Occipital lobe (tissue), 2 donors: ENCODE measurements around the gene DPF3. TPM values are rescaled to one million over a fixed set of nuclear protein-coding genes. Genes with fewer than 3 reads are reported as not detected.

Experiments used
- DNase-seq: peaks from one replicate; lab custom pipeline; 2025; lab: John Stamatoyannopoulos, UW
- total RNA-seq: library from RNA; depleted of rRNA; stranded (reverse); fragments of >200 nt; gene quantifications from one replicate; pipeline ENCODE4 v1.2.3, GENCODE V29; 2014

Gene DPF3
- total RNA-seq, 1 donor from 2014 or later, result 5.3 TPM

DNA sequence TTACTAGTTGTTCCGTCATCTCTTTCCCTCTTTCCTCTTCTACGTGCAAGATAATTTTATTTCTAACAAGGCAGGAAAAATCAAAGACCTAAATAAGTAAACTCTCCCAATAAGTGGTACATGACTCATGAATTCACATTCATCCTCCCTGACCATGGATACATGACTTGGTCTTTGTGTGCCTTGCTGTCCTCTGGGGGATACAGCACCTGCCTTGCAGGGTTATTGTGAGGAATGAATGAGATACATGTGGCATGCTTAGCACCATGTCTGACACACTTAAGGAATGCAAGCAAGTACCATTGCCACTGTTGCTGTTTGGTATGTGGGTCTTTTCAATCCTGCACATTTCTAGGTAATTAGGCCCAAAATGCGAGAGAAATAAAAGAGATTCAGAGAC is 208.4 kb downstream of the DPF3 start:
- DNase-seq, result no peak

DNA sequence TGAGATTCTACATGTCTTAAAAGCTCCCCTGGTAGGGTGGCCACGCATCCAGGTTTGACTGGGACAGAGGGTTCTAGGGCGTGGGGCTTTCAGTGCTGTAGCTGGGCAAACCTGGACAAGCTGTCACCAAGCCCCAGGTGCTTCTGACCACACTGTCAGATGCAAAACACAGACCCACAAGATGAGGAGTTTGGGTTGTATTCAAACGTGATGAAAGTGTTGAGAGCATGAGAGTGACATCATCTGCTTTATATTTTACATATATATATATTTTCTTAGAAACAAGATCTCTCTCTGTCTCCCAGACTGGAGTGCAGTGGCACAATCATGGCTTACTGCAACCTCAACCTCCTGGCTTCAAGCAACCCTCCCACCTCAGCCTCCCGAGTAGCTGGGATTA is 210.1 kb downstream of the DPF3 start:
- DNase-seq, result no peak

DNA sequence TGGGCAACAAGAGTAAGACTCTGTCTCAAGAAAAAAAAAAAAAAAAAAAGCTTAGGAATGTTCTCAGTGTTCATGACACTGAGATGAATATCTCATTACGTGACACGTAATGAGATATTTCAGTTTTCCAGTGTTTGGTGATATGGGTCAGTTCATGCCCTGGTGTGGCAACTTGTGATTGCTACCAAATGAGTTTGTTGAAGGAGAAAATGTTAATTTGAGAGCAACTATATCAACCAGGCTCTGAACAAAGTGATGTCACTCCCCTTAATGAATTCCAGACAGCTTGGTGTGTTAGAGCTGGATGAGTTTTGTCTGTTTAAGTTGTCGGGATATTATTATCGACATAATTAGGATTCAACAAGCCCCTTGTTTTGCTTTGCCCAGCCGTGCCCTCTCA is 211.7 kb downstream of the DPF3 start:
- DNase-seq, result no peak

DNA sequence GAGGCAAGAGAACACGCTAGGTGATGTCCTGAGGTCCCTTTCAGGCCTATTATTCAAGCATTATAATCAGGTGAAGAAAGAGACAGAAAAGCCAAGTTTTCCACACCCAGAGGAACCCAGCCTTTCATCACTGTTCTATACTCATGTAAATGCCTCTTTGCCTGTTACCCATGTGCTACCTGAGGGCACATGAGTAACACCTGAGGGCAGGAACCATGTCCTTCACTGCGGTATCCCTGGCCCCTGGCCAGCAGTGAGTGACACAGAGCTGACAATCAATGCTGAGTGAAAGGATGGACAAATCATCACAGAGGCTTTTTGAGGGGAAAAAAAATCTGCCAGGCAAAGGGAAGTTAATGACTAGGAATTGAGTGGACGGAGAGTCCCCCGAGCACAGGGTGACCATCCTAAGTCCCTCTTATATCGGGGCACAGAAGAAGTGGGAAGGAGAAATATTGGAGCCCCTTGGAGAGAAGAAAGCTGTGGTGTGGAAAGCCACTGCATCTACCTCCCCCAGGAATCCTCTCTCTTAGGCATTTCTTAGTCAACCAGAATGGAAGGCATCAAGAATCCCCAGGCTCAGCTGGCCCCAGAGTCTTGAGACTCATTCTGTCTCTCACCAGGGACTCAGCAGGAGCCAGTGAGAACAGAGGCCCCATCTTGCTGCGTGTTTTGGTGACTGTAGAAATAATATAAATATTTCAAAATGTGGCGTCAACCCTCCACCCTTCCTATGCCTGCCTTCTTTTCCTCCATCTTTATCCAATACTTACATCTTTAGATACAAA is 212.9 kb downstream of the DPF3 start:
- no peak for DNase-seq

DNA sequence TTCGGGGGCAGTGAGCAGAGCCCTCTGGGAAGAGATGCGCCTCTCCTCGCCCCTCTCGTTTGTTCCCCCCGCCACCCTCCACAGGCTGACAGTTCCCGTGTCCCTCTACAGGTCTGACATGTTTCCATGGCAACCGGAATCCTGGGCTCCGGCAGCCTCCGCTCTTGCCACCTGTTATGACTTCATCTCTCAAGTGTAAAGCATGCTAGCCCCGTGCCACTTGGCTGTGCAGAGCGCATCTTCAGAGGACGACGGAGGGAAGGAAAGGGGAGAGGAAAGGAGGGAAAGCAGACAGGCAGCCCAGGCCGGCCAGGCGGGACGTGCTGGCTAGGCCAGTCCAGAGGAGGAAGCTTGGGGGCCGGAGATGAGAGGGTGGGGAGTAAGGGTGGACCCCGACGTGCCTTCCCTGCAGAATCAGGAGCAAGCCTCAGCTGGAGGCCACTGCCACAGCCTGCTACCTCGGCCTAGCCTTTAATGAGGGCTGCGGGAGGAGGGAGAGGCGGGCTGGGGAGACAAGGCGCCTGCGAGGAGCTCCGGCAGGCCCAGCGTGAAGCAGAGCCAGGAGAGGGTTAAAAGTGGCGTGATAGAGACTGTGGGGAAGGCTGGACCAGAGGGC is 214.3 kb downstream of the DPF3 start:
- DNase-seq, result no peak

DNA sequence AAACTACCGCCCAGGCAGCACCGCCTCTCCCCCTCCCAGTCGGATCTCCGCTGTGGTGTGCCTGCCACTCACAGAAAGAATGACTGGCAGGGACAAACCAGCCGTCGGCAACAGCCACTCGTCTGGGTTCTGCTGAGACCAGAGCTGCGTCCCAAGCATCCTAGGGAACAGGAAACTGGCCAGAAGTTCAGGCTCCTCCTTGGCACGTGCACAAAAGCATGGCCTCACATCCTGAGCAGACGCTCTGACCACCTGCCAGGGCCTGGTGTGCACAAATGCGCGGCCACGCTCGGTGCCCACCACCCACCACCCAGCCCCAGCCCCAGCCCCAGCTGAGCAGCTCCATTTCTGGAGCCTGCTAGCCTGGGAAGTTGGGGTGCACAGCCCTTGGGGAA is 214.8 kb downstream of the DPF3 start:
- DNase-seq, result no peak

DNA sequence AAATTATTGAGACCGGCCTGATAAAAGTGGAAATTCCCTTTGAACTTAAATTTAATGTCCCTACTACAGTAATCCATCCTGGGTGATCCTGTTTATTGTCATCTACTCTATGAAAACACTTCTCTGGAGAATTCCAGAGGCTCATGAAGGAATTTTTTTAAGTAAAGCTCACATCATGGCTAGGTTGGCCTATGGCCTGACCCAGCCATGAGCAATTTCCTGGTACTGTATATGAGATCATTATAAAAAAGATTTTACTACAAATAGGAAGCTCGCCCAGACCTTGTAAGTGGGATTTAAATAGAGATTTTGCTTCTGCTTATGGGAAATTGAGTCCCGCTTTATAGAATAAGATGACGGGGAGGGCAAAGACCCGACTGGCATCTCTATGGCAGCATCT is 215.5 kb downstream of the DPF3 start:
- DNase-seq, result no peak

DNA sequence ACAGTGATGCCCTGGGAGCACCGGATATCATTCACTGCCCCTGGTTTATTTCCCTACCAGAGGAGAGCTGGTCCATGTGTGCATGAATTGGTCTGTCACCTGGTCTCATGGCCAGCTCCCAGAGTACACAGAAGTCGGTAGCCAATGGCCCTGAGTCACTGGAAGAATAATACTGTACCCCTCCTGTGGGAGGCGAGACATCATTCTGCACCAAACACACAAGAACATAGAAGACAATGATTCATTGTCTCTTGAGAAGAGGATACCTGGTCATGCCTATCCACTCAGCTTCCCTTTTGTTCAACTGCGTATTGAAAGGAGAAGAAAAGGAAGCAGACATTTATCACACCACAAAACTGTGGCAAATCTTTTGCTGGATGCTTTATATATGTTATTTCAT is 216.2 kb downstream of the DPF3 start:
- DNase-seq, result no peak

DNA sequence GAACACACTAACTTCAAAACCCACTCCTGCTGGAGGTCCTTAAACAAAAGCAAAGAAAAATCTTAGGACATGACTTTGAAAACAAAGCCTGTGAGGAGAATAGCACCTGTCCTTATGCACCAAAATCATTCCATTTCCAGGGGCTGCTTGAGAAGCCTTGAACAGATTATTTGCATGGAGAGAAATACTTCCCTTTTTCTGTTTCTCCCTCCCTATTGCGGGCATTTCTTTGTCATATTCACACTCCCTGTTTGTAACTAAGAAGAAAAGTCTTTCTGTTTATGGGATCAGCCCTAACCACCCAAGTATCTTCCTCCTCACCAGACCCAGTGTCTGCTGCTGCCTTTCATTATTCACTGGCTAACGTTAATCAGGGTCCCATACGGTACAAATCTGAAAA is 218.8 kb downstream of the DPF3 start:
- DNase-seq, result no peak

DNA sequence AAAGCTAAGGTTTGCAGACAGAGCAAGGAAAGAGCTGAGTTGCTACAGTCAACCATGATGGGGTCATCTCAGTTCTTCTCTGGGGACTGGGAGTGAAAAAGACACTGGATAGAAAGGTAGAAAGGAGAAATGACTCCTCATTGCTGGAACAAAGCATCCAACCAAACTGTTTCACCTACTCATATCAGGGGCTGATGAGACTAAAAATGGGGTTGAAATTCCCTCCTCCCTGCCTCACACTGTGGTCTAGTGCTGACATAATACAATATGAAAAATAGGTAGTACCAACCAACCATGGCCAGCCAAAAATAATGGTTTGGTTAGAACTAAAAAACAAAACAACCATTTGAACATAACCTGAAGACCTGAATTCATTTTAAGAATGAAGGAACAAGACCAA is 220.7 kb downstream of the DPF3 start:
- no peak for DNase-seq

DNA sequence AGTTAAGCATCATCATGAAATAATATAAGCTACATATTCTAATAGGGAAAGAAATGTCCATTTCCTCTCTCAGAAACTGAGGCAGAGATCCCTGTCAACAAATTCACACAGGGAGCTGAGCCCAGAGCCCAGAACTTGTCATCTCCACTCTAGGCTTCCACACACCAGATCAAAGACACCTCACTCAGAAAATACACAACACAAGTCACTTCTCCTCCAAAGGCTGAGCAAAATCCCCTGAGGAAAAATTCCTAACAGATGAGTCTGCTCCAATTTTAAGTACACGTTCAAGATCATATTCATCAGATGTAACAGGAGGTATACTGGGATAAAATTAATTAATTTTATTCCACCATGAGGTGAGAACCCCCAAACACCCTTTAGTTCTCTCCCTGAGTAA is 227.3 kb downstream of the DPF3 start:
- no peak for DNase-seq

DNA sequence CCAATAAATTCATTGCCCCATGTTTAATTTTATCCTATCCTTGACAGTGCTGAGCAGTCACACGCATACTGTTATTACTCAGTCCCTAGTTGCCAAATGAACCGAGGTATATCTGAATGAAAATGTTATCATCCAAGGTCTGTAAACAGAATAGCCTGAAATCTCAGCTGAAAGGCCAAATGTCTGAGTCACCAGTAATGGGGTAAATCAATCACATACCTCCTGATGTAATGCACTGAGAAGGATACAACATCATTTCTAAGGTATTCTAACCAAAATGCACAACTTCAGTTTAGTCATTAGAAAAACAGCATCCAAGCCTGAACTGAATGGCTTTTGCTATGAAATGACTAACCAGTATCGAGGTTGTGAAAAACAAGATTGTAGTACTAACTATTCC is 228.6 kb downstream of the DPF3 start:
- no peak for DNase-seq

DNA sequence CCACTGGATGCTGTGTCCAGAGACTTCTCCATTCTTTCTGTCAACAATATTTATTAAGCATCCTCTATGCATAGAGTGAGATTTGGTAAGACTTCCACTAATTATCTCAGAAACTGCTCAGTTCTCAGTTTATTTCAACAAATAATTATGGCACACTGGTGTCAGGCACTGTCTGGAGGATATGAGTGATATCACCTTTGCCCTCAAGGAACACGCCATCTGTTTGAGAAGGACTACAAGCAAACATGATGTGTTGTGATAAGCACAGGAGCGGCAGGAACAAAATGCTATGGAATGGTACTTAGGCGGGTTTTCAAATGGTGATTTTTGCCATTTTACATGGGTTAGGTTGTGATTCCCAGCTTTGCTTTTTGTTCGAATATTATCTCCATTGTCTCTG is 229.2 kb downstream of the DPF3 start:
- no peak for DNase-seq

DNA sequence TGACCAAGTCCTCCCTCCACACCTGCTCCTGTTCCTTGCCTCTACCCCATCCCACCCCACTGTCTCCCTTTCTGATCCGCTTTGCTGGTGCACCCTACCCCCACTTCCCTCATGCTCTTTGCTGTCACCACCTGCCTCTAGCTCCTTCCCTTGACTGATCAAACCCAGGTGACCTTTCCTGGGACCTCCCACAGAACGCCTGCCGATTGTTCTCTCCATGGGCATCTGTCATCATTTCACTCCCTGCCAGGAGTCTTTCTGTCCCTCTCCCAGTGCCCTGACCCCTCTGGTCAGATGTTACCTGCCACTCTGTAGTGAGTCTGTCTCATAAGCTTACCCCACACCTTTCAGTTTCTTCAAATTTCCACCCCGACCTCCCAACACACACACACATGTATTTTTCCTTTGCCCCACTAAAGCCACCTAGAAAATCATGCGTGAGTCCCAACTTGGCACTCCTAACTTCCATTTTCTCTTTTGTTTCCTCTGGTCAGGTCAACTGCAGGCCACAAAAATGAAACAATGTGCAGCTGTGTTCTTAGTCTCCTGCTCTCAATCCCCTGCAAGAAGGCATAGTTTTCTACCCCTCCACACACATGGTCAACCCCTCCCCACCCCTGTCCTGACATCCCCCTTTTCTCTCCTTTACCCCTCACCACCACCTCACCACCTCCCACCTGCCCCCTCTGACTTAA is 229.8 kb downstream of the DPF3 start:
- DNase-seq, result no peak

DNA sequence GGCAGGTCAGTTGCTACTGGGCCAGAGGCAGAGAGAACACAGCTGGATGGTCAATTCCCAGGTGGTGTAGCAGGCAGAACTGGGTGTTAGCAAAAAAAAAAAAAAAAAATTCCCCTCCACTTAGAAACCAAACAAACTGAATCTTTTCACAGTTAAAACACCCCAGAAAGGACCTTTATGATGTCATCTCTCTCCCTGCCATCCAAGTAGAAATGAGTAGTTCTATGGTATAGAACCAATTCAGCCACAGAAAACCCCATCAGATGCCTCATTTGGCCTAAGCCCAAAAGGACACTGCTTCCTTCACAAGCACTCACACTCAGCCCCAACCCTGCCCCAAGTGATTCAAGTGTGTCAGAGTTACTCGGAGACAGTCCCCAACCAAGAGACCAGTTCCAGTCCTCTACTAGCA is 230.8 kb downstream of the DPF3 start:
- no peak for DNase-seq

DNA sequence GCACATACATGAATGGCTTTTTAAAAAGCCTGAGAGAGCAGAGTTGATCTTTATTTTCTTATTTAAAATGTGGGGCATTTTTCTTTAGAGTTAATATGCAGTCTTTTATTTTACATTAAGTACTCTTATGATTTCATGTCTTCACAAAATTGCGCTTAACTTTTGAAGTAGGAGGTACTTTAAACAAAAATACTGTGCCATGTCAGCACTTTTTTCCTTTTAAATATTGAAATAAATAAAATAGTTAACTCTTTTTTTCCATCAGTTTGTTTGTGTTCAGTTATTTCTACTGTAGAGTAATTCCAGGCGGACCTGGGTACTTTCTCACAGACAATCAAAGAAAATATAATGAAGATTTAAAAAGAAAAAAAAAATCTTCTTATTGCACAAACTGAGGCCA is 231.7 kb downstream of the DPF3 start:
- no peak for DNase-seq

DNA sequence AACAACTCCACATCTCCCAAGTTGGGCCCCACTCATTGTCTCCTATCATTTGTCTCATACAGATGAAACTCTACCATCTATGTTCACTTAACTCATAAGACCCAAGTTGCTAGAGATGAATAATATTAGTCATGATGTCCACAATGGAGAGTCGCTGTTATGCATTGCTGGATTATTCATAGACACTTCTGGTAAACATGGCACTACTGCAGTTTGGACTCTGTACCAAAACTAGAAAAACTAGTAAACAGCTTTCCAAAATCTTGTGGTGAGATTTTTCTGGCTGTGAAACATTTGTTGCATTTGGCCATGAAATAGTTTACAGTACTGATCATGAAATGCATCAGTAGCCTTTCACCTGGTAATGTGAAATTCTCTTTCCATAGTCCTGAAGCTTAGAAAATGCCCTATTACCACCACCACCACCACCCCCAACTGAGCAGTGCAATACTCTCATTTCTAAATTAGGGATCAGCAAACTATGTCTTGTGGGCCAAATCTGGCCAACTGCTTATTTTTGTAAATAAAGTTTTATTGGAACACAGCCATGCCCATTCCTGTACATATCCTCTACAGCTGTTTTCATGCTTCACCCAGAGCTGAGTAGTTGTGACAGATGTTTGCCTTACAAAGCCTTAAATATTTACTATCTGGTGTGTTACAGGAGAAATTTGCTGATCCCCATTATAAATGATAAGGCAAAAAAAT is 236.5 kb downstream of the DPF3 start:
- no peak for DNase-seq

DNA sequence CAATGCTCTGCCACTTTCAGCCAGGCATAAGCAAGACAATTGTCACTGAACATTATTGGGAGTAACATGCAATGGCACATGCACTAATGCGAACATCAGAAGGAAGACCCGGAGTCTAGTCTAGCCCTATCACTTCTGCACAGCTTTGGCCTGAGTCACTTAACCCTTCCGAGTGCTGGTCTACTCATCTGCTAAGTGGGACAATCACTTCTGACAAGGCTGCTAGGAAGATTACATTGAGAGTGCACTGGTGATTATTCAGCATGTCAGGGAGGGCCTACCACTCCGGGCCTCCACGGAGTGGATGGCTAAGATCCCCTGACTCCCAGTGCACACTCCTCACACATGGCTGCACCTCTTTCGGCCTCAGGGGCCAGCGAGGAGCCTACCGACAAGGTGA is 240.9 kb downstream of the DPF3 start:
- no peak for DNase-seq

DNA sequence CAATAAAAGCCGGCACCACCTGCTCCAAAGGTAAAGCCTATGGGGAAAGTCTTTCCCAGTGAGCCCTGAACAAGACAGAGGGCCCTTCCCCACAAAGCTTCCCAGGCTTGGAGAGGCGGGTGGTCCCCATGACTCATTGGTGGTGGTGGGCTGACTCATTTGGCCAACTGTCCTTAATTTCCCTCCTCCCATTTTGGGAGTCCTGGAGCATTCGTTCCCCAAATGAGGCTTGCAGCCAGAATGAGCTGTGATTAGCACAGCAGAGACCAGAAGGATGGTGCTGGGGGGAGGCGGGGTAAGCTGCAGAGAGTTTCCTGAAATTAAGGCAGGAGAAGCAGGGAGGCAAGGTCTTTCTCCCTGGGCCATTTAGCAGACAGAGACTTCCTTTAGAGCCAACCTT is 241.7 kb downstream of the DPF3 start:
- DNase-seq, result no peak

DNA sequence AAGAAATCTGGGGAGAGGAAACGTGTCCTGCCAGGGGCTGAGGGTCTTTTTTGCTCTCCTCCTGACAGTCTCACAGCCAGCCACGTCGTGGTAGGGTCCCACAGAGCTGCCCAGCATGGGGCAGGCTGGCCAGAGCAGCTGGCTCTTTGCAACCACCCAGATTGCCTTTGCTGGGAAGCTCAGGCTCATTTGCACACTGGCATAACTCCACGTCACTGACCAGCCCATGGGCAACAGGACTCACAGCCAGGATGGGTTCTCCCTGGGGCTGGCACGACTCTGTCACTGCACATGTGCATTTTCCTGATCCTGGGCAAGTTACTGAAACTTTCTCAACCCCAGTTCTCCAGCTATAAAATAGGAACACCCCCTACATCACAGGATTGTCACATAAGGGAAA is 242.2 kb downstream of the DPF3 start:
- no peak for DNase-seq

DNA sequence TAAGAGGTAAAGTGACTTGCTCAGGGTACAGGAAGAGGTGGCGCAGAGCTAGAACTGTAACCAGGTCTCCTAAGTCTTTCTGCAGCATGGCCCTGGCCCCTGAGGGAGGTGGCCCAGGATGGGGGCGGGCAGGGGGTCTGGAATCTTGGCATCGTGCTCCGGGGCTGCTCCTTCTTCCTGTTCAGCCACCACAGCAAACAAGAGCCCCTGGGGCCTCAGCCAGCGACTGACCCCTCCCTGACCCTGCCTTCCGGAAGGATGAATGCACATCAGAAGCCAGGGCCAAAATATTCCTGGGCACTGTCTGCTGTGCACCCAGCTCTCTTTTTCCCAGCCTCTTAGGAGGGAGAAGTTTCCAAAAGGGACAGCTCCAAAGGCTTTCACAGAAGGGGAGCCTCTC is 242.8 kb downstream of the DPF3 start:
- DNase-seq, result no peak

DNA sequence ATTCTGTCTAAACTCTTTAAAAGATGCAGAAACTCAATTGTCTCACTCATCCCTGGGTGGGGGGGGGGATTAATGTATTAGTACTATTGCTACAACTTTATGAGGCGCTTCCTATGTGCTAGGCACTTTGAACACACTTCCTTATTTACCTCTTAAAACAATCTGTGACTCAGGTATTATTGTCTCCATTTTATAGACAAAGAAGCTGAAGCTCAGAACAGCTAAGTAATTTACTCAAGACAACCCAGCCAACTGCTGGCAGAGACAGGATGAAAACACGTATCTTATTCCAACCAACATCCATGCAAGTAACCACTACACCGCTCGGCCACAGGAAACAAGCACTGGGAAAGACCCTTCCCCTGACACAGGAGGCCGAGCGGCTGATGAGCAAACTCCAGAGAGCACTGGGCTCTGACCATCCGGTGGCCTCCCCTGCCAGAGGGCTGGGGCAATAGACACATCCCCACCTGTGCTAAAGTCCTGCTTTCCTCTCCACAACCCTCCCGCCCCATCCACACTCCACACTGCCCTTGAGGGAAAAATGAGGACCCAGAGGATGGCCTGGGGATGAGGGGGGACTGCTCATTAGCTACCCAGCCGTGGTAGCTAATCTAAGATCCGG is 244.2 kb downstream of the DPF3 start:
- DNase-seq, result no peak
